Natural killer cell (primary cell): Measurements from ENCODE around the gene GPSM1. TPM values are rescaled to one million over a fixed set of nuclear protein-coding genes. Genes with fewer than 3 reads are reported as not detected.

Source experiments
- ATAC-seq, 3 donors: fragments of 150-1000 bp in 2 of 3; fragments of 200-7000 bp in 1 of 3; cut with Tn5 transposase; 1 replicate in 1 of 3; 2 replicates in 2 of 3; pipeline ENCODE4 v1.10.0; 2021; ENCODE audit warnings: mild to moderate bottlenecking in 2 of 3, moderate library complexity in 2 of 3
- DNase-seq, 2 donors: peaks; one replicate each; pipeline versions ENCODE4 v3.0.0 to v3.0.0-alpha.2; 2013 to 2021; ENCODE audit warnings: mixed read lengths in 1 of 2
- H3K27ac ChIP-seq: one replicate; pipeline ENCODE4 v1.5.1; 2013; ENCODE audit warnings: mild to moderate bottlenecking, low read length
- H3K27me3 ChIP-seq: one replicate; pipeline ENCODE4 v1.6.1; 2013; ENCODE audit warnings: low read length; ENCODE audit not compliant: control insufficient read depth, insufficient read depth
- H3K36me3 ChIP-seq: one replicate; pipeline ENCODE4 v1.6.1; 2013; ENCODE audit warnings: low read length; ENCODE audit not compliant: control insufficient read depth, insufficient read depth
- H3K4me1 ChIP-seq: one replicate; pipeline ENCODE4 v1.6.1; 2013; ENCODE audit warnings: low read length; ENCODE audit not compliant: control insufficient read depth, insufficient read depth
- H3K4me3 ChIP-seq: one replicate; pipeline ENCODE4 v1.5.1; 2013; ENCODE audit warnings: low read length
- H3K9me3 ChIP-seq: one replicate; pipeline ENCODE4 v1.6.1; 2013; ENCODE audit warnings: low read length; ENCODE audit not compliant: control insufficient read depth, insufficient read depth
- H3K27ac Mint-ChIP-seq, 2 donors: one replicate each; pipeline ENCODE4 v1.8.0; 2022; ENCODE audit warnings: mild to moderate bottlenecking in 2 of 2, mixed read lengths in 2 of 2, moderate library complexity in 1 of 2
- H3K27me3 Mint-ChIP-seq, 2 donors: one replicate each; pipeline ENCODE4 v1.8.0; 2022; ENCODE audit warnings: low read depth in 2 of 2, mixed read lengths in 2 of 2
- H3K36me3 Mint-ChIP-seq: one replicate; pipeline ENCODE4 v1.8.0; 2022; ENCODE audit warnings: mixed read lengths
- H3K4me1 Mint-ChIP-seq, 2 donors: one replicate each; pipeline ENCODE4 v1.8.0; 2022; ENCODE audit warnings: mixed read lengths in 2 of 2
- H3K4me3 Mint-ChIP-seq: one replicate; pipeline ENCODE4 v1.8.0; 2022; ENCODE audit warnings: mild to moderate bottlenecking, moderate library complexity, mixed read lengths
- H3K9me3 Mint-ChIP-seq, 2 donors: one replicate each; pipeline ENCODE4 v1.8.0; 2022; ENCODE audit warnings: mixed read lengths in 2 of 2
- WGBS: methylation state at CpG from one replicate; pipeline ENCODE4 v1.1.7; 2013; ENCODE audit warnings: missing lambda C conversion rate; ENCODE audit not compliant: insufficient coverage; 5-methylcytosine and 5-hydroxymethylcytosine counted together
- intact Hi-C: fragments of 100-400 bp; cut with micrococcal nuclease; formaldehyde crosslinking; loops from one replicate; pipeline ENCODE4 v1.14.2; 2022
- total RNA-seq, 4 donors: library from RNA; stranded (reverse); fragments of 120-200 nt in 1 of 4; gene quantifications; one replicate each; pipeline versions ENCODE4 v1.2.3 to v1.2.4, GENCODE V29; 2013 to 2022
- TF ChIP-seq, protein P1 (sequence below): fragments of 200-600 bp; IDR thresholded peaks from one replicate; pipeline ENCODE4 v1.8.0; 2022; ENCODE audit warnings: antibody characterized with exemption

Gene GPSM1
- total RNA-seq, 3 donors from 2014 or later (not counting 1 experiment from before 2014, with no cell fraction given) = 2.6 to 4.2 (median 3.4) TPM

DNA sequence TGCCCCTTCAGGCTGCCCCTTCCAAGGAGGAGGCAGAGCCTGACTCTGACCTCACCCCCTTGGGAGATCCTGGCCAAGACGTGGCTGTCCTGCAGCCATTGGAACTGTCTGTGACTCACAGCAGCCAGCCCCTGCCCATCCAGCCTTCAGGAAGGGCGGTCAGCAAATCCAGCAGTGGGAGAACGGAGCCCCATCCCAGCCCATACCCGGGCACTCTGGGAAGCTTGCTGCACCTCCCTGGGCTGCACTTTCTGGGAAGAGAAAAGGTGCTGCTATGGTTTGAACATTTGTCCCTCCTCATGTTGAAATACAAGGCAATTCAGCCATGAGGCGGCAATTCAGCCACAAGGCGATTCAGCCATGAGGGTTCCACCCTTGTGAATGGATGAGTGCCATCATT is 47.9 kb upstream of the GPSM1 start:
- DNase-seq (no peak), ATAC-seq (no peak)
- no peak overlapping the region for H3K4me3 ChIP-seq
- TF ChIP-seq, protein P1, sequence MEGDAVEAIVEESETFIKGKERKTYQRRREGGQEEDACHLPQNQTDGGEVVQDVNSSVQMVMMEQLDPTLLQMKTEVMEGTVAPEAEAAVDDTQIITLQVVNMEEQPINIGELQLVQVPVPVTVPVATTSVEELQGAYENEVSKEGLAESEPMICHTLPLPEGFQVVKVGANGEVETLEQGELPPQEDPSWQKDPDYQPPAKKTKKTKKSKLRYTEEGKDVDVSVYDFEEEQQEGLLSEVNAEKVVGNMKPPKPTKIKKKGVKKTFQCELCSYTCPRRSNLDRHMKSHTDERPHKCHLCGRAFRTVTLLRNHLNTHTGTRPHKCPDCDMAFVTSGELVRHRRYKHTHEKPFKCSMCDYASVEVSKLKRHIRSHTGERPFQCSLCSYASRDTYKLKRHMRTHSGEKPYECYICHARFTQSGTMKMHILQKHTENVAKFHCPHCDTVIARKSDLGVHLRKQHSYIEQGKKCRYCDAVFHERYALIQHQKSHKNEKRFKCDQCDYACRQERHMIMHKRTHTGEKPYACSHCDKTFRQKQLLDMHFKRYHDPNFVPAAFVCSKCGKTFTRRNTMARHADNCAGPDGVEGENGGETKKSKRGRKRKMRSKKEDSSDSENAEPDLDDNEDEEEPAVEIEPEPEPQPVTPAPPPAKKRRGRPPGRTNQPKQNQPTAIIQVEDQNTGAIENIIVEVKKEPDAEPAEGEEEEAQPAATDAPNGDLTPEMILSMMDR = no peak
- H3K27me3 Mint-ChIP-seq = peaks cover 0 to 10% of the 10 kb centered on the region in 2 donors
- peaks cover 14% of the 10 kb centered on the region for H3K4me1 ChIP-seq
- peaks cover 0 to 4% of the 10 kb centered on the region in 2 donors for H3K4me1 Mint-ChIP-seq
- no peaks in the 10 kb centered on the region for H3K36me3 ChIP-seq
- no peaks in the 10 kb centered on the region for H3K9me3 Mint-ChIP-seq
- H3K9me3 ChIP-seq = no peaks in the 10 kb centered on the region
- no peak overlapping the region for H3K4me3 Mint-ChIP-seq
- intact Hi-C loops = no loop called here
- H3K27ac Mint-ChIP-seq = no peak overlapping the region
- no peaks in the 10 kb centered on the region for H3K36me3 Mint-ChIP-seq
- no peaks in the 10 kb centered on the region for H3K27me3 ChIP-seq
- H3K27ac ChIP-seq = no peak overlapping the region
- 91% methylated on average over 6 of the region's 6 CpGs for WGBS

DNA sequence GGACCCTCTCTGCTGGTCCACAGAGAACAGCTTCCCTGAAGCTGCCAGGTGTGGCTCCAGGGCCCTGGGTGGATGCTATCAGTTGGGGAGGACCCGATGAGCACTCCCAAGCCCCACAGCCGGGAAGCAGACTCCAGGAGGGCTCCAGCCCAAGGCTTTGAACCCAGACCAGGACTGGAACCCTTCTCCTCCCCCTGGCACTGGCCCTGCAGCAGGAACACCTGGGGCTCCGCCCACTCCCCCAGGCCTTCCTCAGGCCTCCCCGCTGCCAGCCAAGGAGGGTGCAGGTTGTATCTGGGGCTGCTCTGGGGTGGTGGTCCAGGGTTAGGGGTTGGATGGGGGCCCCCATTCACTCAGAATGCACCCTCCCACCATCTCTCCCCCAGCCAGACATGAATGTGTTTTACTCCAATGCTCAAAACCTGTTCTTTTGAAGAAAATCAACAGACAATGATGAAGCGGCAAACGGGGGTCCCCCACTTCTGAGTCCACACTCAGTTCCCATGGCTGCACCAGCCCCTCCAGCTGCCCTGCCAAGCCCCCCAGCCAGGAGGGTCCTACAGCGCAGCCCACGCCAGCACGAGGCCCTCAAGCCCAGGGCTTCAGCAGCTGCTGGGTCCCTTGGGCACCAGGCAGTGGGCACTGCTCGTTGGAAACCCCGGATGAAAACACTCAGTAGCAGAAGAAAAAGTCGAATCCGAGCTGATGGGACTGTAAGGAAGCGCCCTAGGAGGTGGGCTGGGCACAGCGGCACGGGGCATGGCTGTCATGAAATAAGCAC is 46.6 kb upstream of the GPSM1 start:
- ATAC-seq (no peak), DNase-seq (no peak)
- Mint-ChIP-seq H3K4me1 (peaks cover 0 to 4% of the 10 kb centered on the region in 2 donors), H3K27ac (no peak overlapping the region), H3K27me3 (peaks cover 0 to 5% of the 10 kb centered on the region in 2 donors), H3K9me3 (no peaks in the 10 kb centered on the region), H3K4me3 (no peak overlapping the region), H3K36me3 (no peaks in the 10 kb centered on the region)
- TF ChIP-seq, protein P1 = no peak
- Histone ChIP-seq H3K27me3 (no peaks in the 10 kb centered on the region), H3K4me1 (peaks cover 14% of the 10 kb centered on the region), H3K36me3 (no peaks in the 10 kb centered on the region), H3K27ac (no peak overlapping the region), H3K9me3 (no peaks in the 10 kb centered on the region), H3K4me3 (no peak overlapping the region)
- intact Hi-C loops = no loop called here
- 78% methylated on average over 14 of the region's 16 CpGs for WGBS

DNA sequence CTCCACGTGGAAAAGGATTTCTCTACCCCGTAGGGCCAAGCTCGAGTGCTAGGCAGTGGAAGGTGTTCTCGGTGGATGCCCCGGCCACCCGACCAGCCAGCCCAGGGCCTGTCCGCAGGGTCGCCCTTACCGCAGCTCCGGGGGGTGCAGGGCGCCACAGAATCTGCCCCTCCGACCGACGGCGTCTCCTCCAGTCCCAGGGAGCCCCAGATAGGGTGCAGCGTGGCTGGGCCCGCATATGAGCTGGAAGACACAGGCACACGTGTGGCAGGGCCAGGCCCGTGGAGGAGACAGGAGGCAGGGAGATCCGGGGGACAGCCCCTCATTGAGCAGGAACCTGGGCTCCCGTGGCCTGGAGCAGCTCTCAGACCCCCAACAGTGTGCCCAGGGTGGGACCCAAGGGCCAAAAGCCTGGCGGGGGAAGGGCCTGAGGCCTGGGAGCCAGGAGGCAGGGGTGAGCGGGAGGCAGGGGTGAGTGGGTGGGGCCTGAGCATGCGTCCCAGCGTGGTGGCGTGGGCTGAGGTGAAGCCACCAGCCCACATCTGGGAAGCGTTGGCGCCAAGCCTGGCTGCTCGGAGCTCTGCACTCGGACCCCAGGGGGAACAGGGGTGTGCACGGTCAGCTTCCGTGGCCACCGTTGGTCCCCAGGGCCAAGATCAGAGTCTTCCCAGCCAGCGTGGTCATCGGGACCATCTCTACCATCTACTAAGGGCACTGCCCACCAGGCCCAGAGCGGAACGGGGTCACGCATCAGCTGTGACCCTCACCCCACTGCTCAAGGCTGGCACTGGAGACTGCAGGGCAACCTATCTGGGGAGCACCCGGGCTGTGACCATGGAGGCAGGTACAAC is 45.7 kb upstream of the GPSM1 start:
- no peak overlapping the region for H3K27ac ChIP-seq
- H3K4me3 Mint-ChIP-seq = no peak overlapping the region
- intact Hi-C loops = no loop called here
- H3K36me3 ChIP-seq = no peaks in the 10 kb centered on the region
- TF ChIP-seq, protein P1 = no peak
- H3K27me3 Mint-ChIP-seq = peaks cover 0 to 5% of the 10 kb centered on the region in 2 donors
- no peaks in the 10 kb centered on the region for H3K9me3 ChIP-seq
- no peaks in the 10 kb centered on the region for H3K9me3 Mint-ChIP-seq
- no peaks in the 10 kb centered on the region for H3K27me3 ChIP-seq
- no peak overlapping the region for H3K27ac Mint-ChIP-seq
- no peak overlapping the region for H3K4me3 ChIP-seq
- ATAC-seq (no peak), DNase-seq (no peak)
- H3K4me1 ChIP-seq = peaks cover 14% of the 10 kb centered on the region
- H3K4me1 Mint-ChIP-seq = peaks cover 0 to 4% of the 10 kb centered on the region in 2 donors
- no peaks in the 10 kb centered on the region for H3K36me3 Mint-ChIP-seq
- WGBS = 82% methylated on average over 39 of the region's 39 CpGs
